ENCODE data around the gene PTPRN2. TPM values are rescaled to one million over a fixed set of nuclear protein-coding genes. Genes with fewer than 3 reads are reported as not detected.

PTPRN2 gene
- total and polyA plus RNA-seq, 2 of the 8 experiments (the other 6 are each of a cell fraction or from before 2014, with no cell fraction given) = 2.6 to 4.5 TPM

DNA sequence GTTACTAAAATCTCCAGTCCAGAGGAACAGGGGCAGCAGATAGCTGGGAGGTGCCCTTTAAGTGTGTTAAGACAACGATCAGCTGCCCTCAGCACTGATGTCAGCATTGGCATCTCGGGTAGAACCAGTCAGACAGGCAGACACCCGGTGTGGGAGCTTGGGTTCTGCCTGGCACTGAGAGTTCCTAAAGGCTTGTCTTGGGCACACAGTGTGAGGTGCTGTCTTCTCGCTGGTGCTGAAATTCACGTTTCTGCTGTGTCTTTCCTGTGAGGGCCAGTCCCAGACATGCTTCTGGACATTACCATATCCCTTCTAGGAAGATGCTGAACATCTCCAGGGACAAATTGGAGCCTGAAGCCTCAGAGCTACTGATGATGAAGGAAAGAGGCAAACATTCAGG lies 1094.6 kb downstream of the PTPRN2 start:
- FAIRE-seq = no peak
- H2AK5ac ChIP-seq (ENCODE audit: low read depth, low read length) = no peak overlapping the region
- 0 out of 2 replicates have a peak overlapping the region, but pooled peaks have one; percentile 38 for H4K8ac ChIP-seq (ENCODE audit: extremely low read depth, insufficient read depth, low read length)
- H2BK15ac ChIP-seq (ENCODE audit: low read length) = no peak overlapping the region
- H3K18ac ChIP-seq (ENCODE audit: extremely low read depth, low read length) = no peak overlapping the region
- H2BK120ac ChIP-seq (replicated peaks; ENCODE audit: low read depth, low read length) = no peak overlapping the region
- H3K79me1 ChIP-seq (ENCODE audit: low read depth, low read length) = no peaks in the 10 kb centered on the region; the same call in 1 of the 2 replicates
- 89% methylated on average over 5 of the region's 5 CpGs; no CpG with 5 or more reads in 1 of the 2 experiments for WGBS, 2 experiments (ENCODE audit: extremely low coverage in 1 of 2, insufficient coverage in 1 of 2, insufficient read length in 1 of 2, insufficient replicate concordance in 2 of 2, low coverage in 1 of 2, low lambda C conversion rate in 2 of 2, missing lambda C conversion rate in 1 of 2)
- no peak for TF ChIP-seq BRCA1 (IDR thresholded peaks at IDR 0.05; ENCODE audit: low read depth, low read length)
- no peak for TF ChIP-seq POU5F1 (IDR thresholded peaks at IDR 0.05; ENCODE audit: low read depth, low read length)
- TF ChIP-seq TAF1 (IDR thresholded peaks at IDR 0.05; ENCODE audit: low read depth, low read length) = no peak
- H3K36me3 ChIP-seq (ENCODE audit: control insufficient read depth in 2 of 4, insufficient read depth in 4 of 4, low read length in 3 of 4) = no peaks in the 10 kb centered on the region
- H3K27me3 ChIP-seq (replicated peaks in 1 of 4; ENCODE audit: control insufficient read depth in 3 of 4, extremely low read depth in 1 of 4, insufficient read depth in 3 of 4, low read length in 3 of 4) = no peaks in the 10 kb centered on the region
- H3K56ac ChIP-seq (replicated peaks; ENCODE audit: insufficient read length, low read depth, low read length) = no peak overlapping the region
- no peaks in the 10 kb centered on the region for H3K23me2 ChIP-seq (ENCODE audit: low read depth, low read length)
- POLR2A ChIA-PET (ENCODE audit: partially characterized antibody) = no interaction called here
- H3K4me1 ChIP-seq (replicated peaks in 1 of 4; ENCODE audit: control insufficient read depth in 3 of 4, insufficient read depth in 4 of 4, low read length in 3 of 4) = no peaks in the 10 kb centered on the region
- H3K79me2 ChIP-seq (ENCODE audit: control insufficient read depth in 1 of 2, insufficient read depth in 2 of 2, low read length in 2 of 2) = no peaks in the 10 kb centered on the region
- H3K9me3 ChIP-seq (ENCODE audit: insufficient read depth in 2 of 2, low read depth in 1 of 2, low read length in 1 of 2) = no peaks in the 10 kb centered on the region
- H3K23ac ChIP-seq (ENCODE audit: insufficient read length) = no peak overlapping the region
- no peak overlapping the region for H3K4me3 ChIP-seq (ENCODE audit: extremely low read depth in 1 of 4, insufficient read depth in 2 of 4, low read depth in 3 of 4, low read length in 4 of 4)
- CTCF ChIA-PET (ENCODE audit: partially characterized antibody) = interaction anchor here (0.6 to 1.6 kb wide), 2 partner anchors 18 to 379 kb away, joined by 4 to 6 read pairs; no protein-coding TSS in a partner anchor
- no peak overlapping the region for H4K91ac ChIP-seq (replicated peaks; ENCODE audit: insufficient read length, low read length)
- no peak overlapping the region for H2BK12ac ChIP-seq (ENCODE audit: low read depth, low read length)
- H3K4ac ChIP-seq (replicated peaks; ENCODE audit: insufficient read length, low read depth, low read length) = no peak overlapping the region
- H3K4me2 ChIP-seq (ENCODE audit: insufficient read depth in 1 of 2, low read depth in 2 of 2, low read length in 2 of 2) = no peak overlapping the region
- H4K20me1 ChIP-seq (replicated peaks in 1 of 2; ENCODE audit: control insufficient read depth in 1 of 2, insufficient read depth in 2 of 2, low read length in 2 of 2) = no peaks in the 10 kb centered on the region
- H3K14ac ChIP-seq (ENCODE audit: insufficient read length) = no peak overlapping the region
- no peak overlapping the region for H3K27ac ChIP-seq (ENCODE audit: low read depth, low read length)
- no peak overlapping the region for H3K9ac ChIP-seq (replicated peaks in 1 of 4; ENCODE audit: extremely low read depth in 1 of 4, low read depth in 3 of 4, low read length in 3 of 4)
- no peak overlapping the region for H2AFZ ChIP-seq (ENCODE audit: low read length)
- no peak overlapping the region for H2BK20ac ChIP-seq (ENCODE audit: low read length)
- no peak overlapping the region for H2BK5ac ChIP-seq (ENCODE audit: low read depth, low read length)
- no peak overlapping the region for H4K5ac ChIP-seq (ENCODE audit: insufficient read length, low read depth, low read length)
- no peak for DNase-seq (ENCODE audit: low read depth in 1 of 2, low spot score in 2 of 2)

Measured in H1 (cell line).